ENCODE measurements around the gene ARFGEF3.

GRCh38 chr6:138321934-138322333 lies 160.2 kb downstream of the ARFGEF3 start:
- no peak for TF ChIP-seq POLR2A (IDR thresholded peaks at IDR 0.05; ENCODE audit: low read length)
- no peak for TF ChIP-seq GATA1 (IDR thresholded peaks at IDR 0.05; ENCODE audit: low read depth, low read length)
